Stomach (tissue), 9 donors: ENCODE measurements around the gene CDK9. TPM values are rescaled to one million over a fixed set of nuclear protein-coding genes. Genes with fewer than 3 reads are reported as not detected.

Experiments used
- DNase-seq, 2 donors: peaks; one replicate each; pipeline versions ENCODE4 v3.0.0 to v3.0.0-alpha.2; 2013 to 2019
- H3K27ac ChIP-seq, 5 donors: fragments of 200-600 bp in 4 of 5; sonication (generic) in 4 of 5; one replicate each; pipeline ENCODE4 v1.5.1; 2013 to 2019; ENCODE audit warnings: mild to moderate bottlenecking in 1 of 5, moderate library complexity in 1 of 5
- H3K27me3 ChIP-seq, 3 donors: fragments of 200-600 bp; sonication (generic); one replicate each; pipeline ENCODE4 v1.5.1; 2017 to 2019; ENCODE audit warnings: mixed run types in 1 of 3
- H3K36me3 ChIP-seq, 4 donors: fragments of 200-600 bp; sonication (generic); 1 replicate in 3 of 4; 2 replicates in 1 of 4; pipeline ENCODE4 v1.5.1; 2016 to 2019
- H3K4me1 ChIP-seq, 4 donors: fragments of 200-600 bp; sonication (generic); one replicate each; pipeline ENCODE4 v1.5.1; 2016 to 2019
- H3K4me3 ChIP-seq, 4 donors: fragments of 200-600 bp; sonication (generic) in 3 of 4; one replicate each; pipeline ENCODE4 v1.5.1; 2016 to 2019; ENCODE audit warnings: mild to moderate bottlenecking in 1 of 4
- H3K9me3 ChIP-seq, 4 donors: fragments of 200-600 bp; sonication (generic); one replicate each; pipeline ENCODE4 v1.5.1; 2016 to 2019
- EP300 ChIP-seq: sonication (generic); formaldehyde crosslinking; IDR thresholded peaks from one replicate; pipeline ENCODE4 v1.6.1; 2017; ENCODE audit warnings: antibody characterized with exemption
- POLR2A ChIP-seq, 4 donors: fragments of 450-650 bp; IDR thresholded peaks; one replicate each; pipeline ENCODE4 v1.6.1; 2016; ENCODE audit warnings: antibody characterized with exemption in 4 of 4, control low read depth in 2 of 4, mild to moderate bottlenecking in 1 of 4, moderate library complexity in 1 of 4
- POLR2AphosphoS5 ChIP-seq, 3 donors: sonication (generic); formaldehyde crosslinking; IDR thresholded peaks; one replicate each; pipeline ENCODE4 v1.6.1; 2016; ENCODE audit warnings: antibody characterized with exemption in 3 of 3
- WGBS, 5 donors: extraction: QIAGEN DNeasy Blood & Tissue Kit in 3 of 5; methylation state at CpG; one replicate each; pipeline versions ENCODE4 v1.1.5 to v1.1.7; 2013 to 2018; 5-methylcytosine and 5-hydroxymethylcytosine counted together
- intact Hi-C: fragments of 100-400 bp; cut with DNase I; formaldehyde crosslinking; loops from one replicate; pipeline ENCODE4 v1.15.1; 2023; ENCODE audit warnings: low total_unique reads
- polyA plus RNA-seq, 3 donors: library from polyadenylated mRNA; stranded (reverse); fragments of 200-250 nt; gene quantifications; one replicate each; pipeline ENCODE4 v1.2.3, GENCODE V29; 2013
- total RNA-seq, 5 donors: library from RNA; depleted of rRNA; stranded (reverse); fragments of >200 nt; gene quantifications; one replicate each; pipeline versions ENCODE4 v1.1.0 to v1.2.3, GENCODE V29; 2014 to 2016
- TF ChIP-seq, protein P1 (sequence below), 7 experiments: fragments of 450-650 bp in 4 of 7; fragments of 200-600 bp in 3 of 7; sonication (generic) in 3 of 7; IDR thresholded peaks; one replicate each; pipeline ENCODE4 v1.5.1; 2016 to 2019; ENCODE audit warnings: antibody characterized with exemption in 7 of 7, control low read depth in 2 of 7, mild to moderate bottlenecking in 1 of 7
- donor health status: healthy with polysubstance abuse.
- donor health status: Bipolar disorder and iron deficiency.
- donor health status: healthy.

The CDK9 gene
- total and polyA plus RNA-seq, 8 donors = 25.3 to 114 (median 44.1) TPM

DNA sequence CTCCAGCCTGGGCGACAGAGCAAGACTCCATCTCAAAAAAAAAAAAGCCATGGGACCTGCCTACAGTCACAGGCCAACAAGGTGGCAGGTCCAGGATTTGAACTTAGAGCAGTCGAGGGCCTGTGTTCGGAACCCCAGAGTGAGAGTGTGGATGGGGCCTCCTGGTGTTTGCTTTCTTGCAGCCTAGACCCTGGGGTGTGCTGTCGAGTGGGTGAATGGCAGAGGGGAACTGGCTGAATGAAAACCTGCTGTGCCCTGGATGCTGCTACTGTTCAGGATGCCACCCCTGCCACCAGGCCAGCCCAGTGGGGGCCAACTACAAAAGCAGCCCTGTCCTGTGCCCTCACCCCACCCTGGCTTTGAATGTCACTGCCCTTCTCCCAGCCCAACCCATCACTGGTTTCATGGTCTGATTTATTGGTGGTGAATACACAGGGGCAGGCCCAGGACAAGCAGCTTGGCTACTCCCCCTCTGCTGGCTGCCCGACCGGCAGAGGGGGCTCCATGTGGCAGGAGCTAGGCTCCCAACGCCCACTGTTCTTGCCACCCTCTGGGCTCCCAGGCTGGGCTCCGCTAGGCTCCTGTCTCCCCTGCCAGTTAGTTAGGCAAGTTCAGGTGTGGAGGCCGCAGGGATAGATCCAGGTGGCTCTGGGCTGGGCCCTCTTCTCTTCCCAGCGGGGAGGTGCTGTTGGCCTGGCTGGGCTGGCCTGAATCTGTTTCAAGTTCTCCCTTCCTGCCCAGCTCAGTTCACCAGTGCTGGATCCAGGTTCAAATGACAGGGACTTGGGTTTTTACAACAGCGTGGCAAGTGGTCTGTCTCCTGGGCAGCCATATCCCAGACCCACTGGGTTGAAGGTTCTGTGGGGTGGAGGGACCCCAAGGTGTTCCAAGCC is 29.0 kb downstream of the CDK9 start:
- Histone ChIP-seq H3K27me3 (no peaks in the 10 kb centered on the region), H3K36me3 (peaks cover 68 to 100% (median 98%) of the 10 kb centered on the region in 4 donors), H3K4me1 (peaks cover 0 to 7% (median 3%) of the 10 kb centered on the region in 4 donors), H3K4me3 (no peak overlapping the region), H3K27ac (no peak overlapping the region), H3K9me3 (no peaks in the 10 kb centered on the region)
- TF ChIP-seq, protein P1, sequence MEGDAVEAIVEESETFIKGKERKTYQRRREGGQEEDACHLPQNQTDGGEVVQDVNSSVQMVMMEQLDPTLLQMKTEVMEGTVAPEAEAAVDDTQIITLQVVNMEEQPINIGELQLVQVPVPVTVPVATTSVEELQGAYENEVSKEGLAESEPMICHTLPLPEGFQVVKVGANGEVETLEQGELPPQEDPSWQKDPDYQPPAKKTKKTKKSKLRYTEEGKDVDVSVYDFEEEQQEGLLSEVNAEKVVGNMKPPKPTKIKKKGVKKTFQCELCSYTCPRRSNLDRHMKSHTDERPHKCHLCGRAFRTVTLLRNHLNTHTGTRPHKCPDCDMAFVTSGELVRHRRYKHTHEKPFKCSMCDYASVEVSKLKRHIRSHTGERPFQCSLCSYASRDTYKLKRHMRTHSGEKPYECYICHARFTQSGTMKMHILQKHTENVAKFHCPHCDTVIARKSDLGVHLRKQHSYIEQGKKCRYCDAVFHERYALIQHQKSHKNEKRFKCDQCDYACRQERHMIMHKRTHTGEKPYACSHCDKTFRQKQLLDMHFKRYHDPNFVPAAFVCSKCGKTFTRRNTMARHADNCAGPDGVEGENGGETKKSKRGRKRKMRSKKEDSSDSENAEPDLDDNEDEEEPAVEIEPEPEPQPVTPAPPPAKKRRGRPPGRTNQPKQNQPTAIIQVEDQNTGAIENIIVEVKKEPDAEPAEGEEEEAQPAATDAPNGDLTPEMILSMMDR (IDR thresholded peaks at IDR 0.05) = no peak
- no peak for TF ChIP-seq POLR2A (IDR thresholded peaks at IDR 0.05)
- no peak for TF ChIP-seq POLR2AphosphoS5 (IDR thresholded peaks at IDR 0.05)
- TF ChIP-seq EP300 = no peak
- no peak for DNase-seq
- intact Hi-C loops = no loop called here
- WGBS, 5 donors = 87 to 92% (median 89%) methylated on average over 8 to 11 of the region's 11 CpGs

DNA sequence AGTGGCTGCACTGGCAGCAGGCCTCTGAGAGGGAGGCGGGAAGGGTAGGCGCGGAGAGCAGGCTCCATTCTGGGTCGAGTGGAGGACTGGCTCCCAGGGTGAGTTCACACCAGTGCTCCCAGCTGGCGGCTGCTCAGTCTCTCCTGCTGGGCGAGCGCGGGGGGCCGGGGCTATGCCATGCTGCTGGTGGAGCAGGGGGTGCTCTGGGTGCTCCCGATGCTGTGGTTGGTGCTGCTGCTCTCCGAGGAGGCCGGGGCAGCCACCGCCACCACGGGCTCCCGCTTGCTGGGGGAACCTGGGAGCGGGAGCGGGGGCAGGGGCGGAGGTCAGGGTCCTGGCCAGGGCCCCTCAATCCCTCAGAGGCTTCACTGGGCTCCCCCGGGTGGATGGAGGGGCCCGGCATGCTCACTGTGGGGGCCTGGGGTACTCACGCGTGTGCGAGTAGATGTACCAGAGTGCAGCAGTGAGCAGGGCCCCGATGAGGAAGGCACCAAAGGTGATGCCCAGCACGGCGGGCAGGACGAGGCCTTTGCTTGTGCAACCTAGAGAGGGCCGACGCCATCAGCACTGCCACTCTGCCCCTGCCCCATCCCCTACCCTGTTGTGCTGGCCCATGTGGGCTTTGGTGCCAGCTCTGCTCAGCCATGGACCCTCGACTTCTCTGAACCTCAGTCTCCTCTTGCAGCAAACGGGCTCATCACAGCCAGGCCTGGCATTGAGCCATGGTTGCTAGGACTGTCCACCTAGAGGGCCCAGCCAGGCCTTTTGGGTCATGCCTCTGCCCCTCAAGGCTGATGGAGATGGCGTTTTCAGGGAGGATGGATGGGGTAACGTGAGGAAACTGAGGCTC is 29.9 kb downstream of the CDK9 start:
- H3K27me3 ChIP-seq = no peaks in the 10 kb centered on the region
- TF ChIP-seq, protein P1 (IDR thresholded peaks at IDR 0.05) = no peak
- TF ChIP-seq POLR2AphosphoS5 (IDR thresholded peaks at IDR 0.05) (no peak), POLR2A (IDR thresholded peaks at IDR 0.05) (no peak), EP300 (no peak)
- H3K27ac ChIP-seq = no peak overlapping the region
- intact Hi-C loops = no loop called here
- no peaks in the 10 kb centered on the region for H3K9me3 ChIP-seq
- H3K4me3 ChIP-seq = no peak overlapping the region
- DNase-seq = no peak
- WGBS, 5 donors = 89 to 90% (median 89%) methylated on average over 17 to 33 of the region's 33 CpGs
- peaks cover 0 to 3% (median 0%) of the 10 kb centered on the region in 4 donors for H3K4me1 ChIP-seq
- peaks cover 62 to 99% (median 95%) of the 10 kb centered on the region in 4 donors for H3K36me3 ChIP-seq

DNA sequence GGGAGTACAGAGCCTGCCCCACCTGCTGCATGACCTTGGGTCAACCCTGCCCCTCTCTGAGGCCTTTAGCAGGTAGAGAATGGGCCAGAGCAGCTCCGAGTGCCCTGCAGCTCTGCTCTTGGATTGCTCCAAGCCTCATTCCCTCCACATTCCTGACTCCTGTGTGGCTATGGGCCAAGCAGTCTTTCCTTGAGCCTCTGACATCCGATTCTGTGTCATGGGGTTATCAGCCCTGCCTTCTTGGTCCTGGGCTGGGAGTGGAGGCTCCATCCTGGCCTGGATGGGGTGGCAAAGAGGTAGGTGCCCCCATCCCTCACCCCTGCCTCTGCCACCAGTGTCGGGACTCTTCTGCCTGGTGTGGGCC is 30.5 kb downstream of the CDK9 start:
- no peak overlapping the region for H3K4me3 ChIP-seq
- peaks cover 0 to 3% (median 0%) of the 10 kb centered on the region in 4 donors for H3K4me1 ChIP-seq
- peaks cover 58 to 100% (median 95%) of the 10 kb centered on the region in 4 donors for H3K36me3 ChIP-seq
- no peaks in the 10 kb centered on the region for H3K9me3 ChIP-seq
- intact Hi-C loops = no loop called here
- 44 to 64% (median 50%) methylated on average over 3 of the region's 3 CpGs for WGBS, 5 donors
- H3K27me3 ChIP-seq = no peaks in the 10 kb centered on the region
- no peak overlapping the region for H3K27ac ChIP-seq
- DNase-seq = no peak
- TF ChIP-seq, protein P1 (IDR thresholded peaks at IDR 0.05) = no peak

DNA sequence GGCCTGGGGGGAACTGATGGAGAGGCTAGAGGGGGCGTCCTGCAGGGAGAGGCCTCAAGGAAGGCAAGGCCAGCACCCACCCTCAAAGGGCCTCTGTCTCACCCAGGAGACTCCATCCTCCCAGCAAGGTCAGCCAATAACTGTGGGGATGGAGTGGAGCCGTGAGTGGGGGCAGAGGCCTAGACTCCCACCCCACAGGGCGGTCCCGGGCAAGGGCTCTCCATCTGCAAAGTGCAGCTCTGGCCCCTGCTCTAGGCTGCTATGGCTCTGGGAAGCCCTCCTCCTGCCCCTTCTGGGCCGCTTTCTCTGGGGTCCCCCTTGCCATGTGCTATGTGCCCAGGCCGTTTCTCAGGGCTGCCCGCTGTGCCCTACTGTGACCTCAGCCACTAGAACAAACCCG is 30.9 kb downstream of the CDK9 start:
- no peak overlapping the region for H3K4me3 ChIP-seq
- TF ChIP-seq POLR2A (IDR thresholded peaks at IDR 0.05) = no peak
- no peak for TF ChIP-seq EP300
- TF ChIP-seq, protein P1 (IDR thresholded peaks at IDR 0.05) = no peak
- no peaks in the 10 kb centered on the region for H3K9me3 ChIP-seq
- DNase-seq = no peak
- 80 to 96% (median 88%) methylated on average over 7 to 8 of the region's 8 CpGs for WGBS, 5 donors
- no peak overlapping the region for H3K27ac ChIP-seq
- intact Hi-C loops = no loop called here
- H3K4me1 ChIP-seq = peaks cover 0 to 3% (median 0%) of the 10 kb centered on the region in 4 donors
- H3K36me3 ChIP-seq = peaks cover 54 to 98% (median 94%) of the 10 kb centered on the region in 4 donors
- no peaks in the 10 kb centered on the region for H3K27me3 ChIP-seq
